ENCODE results near the gene SPRED1.

Gene SPRED1

GRCh38 chr15:38281031-38281430 lies 28.4 kb downstream of the SPRED1 start:
- no peak for DNase-seq (ENCODE audit: low spot score)

- no peak for DNase-seq (ENCODE audit: low spot score)
Observed at GRCh38 chr15:38283010-38283409, 30.4 kb downstream of the SPRED1 start.

- DNase-seq (ENCODE audit: low spot score) = no peak
Observed at GRCh38 chr15:38285456-38285855, 32.8 kb downstream of the SPRED1 start.

- DNase-seq (ENCODE audit: low spot score) = no peak
Observed at GRCh38 chr15:38294126-38294525, 41.5 kb downstream of the SPRED1 start.

GRCh38 chr15:38297623-38298388 lies 45.2 kb downstream of the SPRED1 start:
- DNase-seq (ENCODE audit: low spot score) = no peak

GRCh38 chr15:38299216-38299615 lies 46.6 kb downstream of the SPRED1 start:
- peak; percentile 31 for DNase-seq (ENCODE audit: low spot score)

GRCh38 chr15:38300395-38300794 lies 47.8 kb downstream of the SPRED1 start:
- no peak for DNase-seq (ENCODE audit: low spot score)

- no peak for DNase-seq (ENCODE audit: low spot score)
Observed at GRCh38 chr15:38304481-38304880, 51.8 kb downstream of the SPRED1 start.

GRCh38 chr15:38307251-38307650 lies 54.6 kb downstream of the SPRED1 start:
- DNase-seq (ENCODE audit: low spot score) = no peak

GRCh38 chr15:38307861-38308641 lies 55.4 kb downstream of the SPRED1 start:
- DNase-seq (ENCODE audit: low spot score) = no peak

GRCh38 chr15:38308797-38309196 lies 56.2 kb downstream of the SPRED1 start:
- no peak for DNase-seq (ENCODE audit: low spot score)

- no peak for DNase-seq (ENCODE audit: low spot score)
Observed at GRCh38 chr15:38312190-38312589, 59.6 kb downstream of the SPRED1 start.

GRCh38 chr15:38316311-38316710 lies 63.7 kb downstream of the SPRED1 start:
- DNase-seq (ENCODE audit: low spot score) = no peak

- peak; percentile 3 for DNase-seq (ENCODE audit: low spot score)
Observed at GRCh38 chr15:38320181-38320580, 67.5 kb downstream of the SPRED1 start.

GRCh38 chr15:38320866-38321265 lies 68.2 kb downstream of the SPRED1 start:
- DNase-seq (ENCODE audit: low spot score) = no peak

- DNase-seq (ENCODE audit: low spot score) = no peak
Observed at GRCh38 chr15:38323895-38324294, 71.3 kb downstream of the SPRED1 start.

GRCh38 chr15:38324939-38325647 lies 72.5 kb downstream of the SPRED1 start:
- DNase-seq (ENCODE audit: low spot score) = no peak

- no peak for DNase-seq (ENCODE audit: low spot score)
Observed at GRCh38 chr15:38325648-38325990, 73.0 kb downstream of the SPRED1 start.

GRCh38 chr15:38332711-38333110 lies 80.1 kb downstream of the SPRED1 start:
- no peak for DNase-seq (ENCODE audit: low spot score)

GRCh38 chr15:38335116-38335515 lies 82.5 kb downstream of the SPRED1 start:
- no peak for DNase-seq (ENCODE audit: low spot score)

- DNase-seq (ENCODE audit: low spot score) = no peak
Observed at GRCh38 chr15:38344351-38344750, 91.7 kb downstream of the SPRED1 start.

- DNase-seq (ENCODE audit: low spot score) = no peak
Observed at GRCh38 chr15:38349251-38349650, 96.6 kb downstream of the SPRED1 start.

GRCh38 chr15:38351466-38351865 lies 98.8 kb downstream of the SPRED1 start:
- DNase-seq (ENCODE audit: low spot score) = no peak
